ENCODE data around the gene ZNF124. TPM values are rescaled to one million over a fixed set of nuclear protein-coding genes. Genes with fewer than 3 reads are reported as not detected.
"Not testable (repeated sequence)": the region's sequence is repeated elsewhere in the genome, so short reads cannot be mapped to it uniquely, and the experiment has no call there.

Gene ZNF124
- total RNA-seq, 6 experiments from 2014 or later = 10.3 to 17.2 (median 14.0) TPM

DNA sequence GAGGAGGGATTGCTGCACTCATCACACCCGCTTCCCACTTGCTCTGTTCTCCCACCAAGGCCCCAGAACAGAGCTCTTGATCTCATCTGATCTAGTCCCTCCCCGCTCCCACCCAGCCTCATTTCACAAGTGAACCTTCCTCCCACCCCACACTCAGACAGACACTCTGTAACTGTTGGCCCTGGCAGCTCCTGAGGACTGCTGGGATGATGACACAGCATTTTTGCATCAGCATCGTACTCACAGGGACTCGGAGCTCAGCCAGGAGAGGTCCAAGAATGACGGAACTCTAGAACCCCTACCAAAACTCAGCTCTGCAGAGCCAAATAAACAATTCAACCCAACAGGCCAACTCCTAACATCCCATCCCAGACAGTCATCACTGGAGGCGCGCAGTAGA, 11.2 kb upstream of the ZNF124 start:
- Mint-ChIP-seq H3K9me3 (peaks cover 68% of the 10 kb centered on the region), H3K4me1 (ENCODE audit: low read depth) (no peaks in the 10 kb centered on the region), H3K27me3 (ENCODE audit: insufficient read depth) (peaks cover 3% of the 10 kb centered on the region), H3K4me3 (no peak overlapping the region), H3K36me3 (ENCODE audit: low read depth) (peaks cover 34% of the 10 kb centered on the region), H3K27ac (no peak overlapping the region)
- no peak for DNase-seq
- TF ChIP-seq CTCF (IDR thresholded peaks at IDR 0.05) = no peak

GRCh38 chr1:247180581-247180980, 8.8 kb upstream of the ZNF124 start:
- DNase-seq = peak; percentile 0
- no peak overlapping the region for H3K27ac Mint-ChIP-seq
- no peaks in the 10 kb centered on the region for H3K4me1 Mint-ChIP-seq (ENCODE audit: low read depth)
- no peak for TF ChIP-seq CTCF (IDR thresholded peaks at IDR 0.05)
- no peak overlapping the region for H3K4me3 Mint-ChIP-seq
- H3K27me3 Mint-ChIP-seq (ENCODE audit: insufficient read depth) = peaks cover 3% of the 10 kb centered on the region
- peaks cover 19% of the 10 kb centered on the region for H3K36me3 Mint-ChIP-seq (ENCODE audit: low read depth)
- peaks cover 47% of the 10 kb centered on the region for H3K9me3 Mint-ChIP-seq

DNA sequence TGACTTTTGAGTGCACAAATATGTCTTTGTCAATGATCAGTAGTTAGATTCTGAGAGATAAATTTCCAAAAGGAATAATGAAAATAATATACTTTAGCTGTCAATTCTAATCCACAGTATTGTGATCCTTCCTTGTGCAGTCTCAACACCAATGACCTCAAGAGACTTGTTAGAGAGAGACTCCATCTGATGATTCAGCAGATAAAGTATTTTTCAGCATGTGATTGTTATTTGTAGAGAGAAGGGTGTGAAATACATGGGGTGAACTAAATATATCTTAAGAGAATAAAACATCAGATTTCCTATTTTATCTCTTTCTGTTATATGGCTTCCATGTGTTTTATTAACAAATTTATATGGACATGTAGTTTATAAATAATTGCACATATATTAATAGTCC, 5.9 kb upstream of the ZNF124 start:
- H3K36me3 Mint-ChIP-seq (ENCODE audit: low read depth) = peaks cover 4% of the 10 kb centered on the region; the same call in 1 of the 2 replicates
- no peak for DNase-seq
- no peak overlapping the region for H3K4me3 Mint-ChIP-seq
- no peak for TF ChIP-seq CTCF (IDR thresholded peaks at IDR 0.05)
- H3K27me3 Mint-ChIP-seq (ENCODE audit: insufficient read depth) = peaks cover 3% of the 10 kb centered on the region; the same call in 1 of the 2 replicates
- H3K4me1 Mint-ChIP-seq (ENCODE audit: low read depth) = no peaks in the 10 kb centered on the region
- H3K27ac Mint-ChIP-seq = no peak overlapping the region
- peaks cover 22% of the 10 kb centered on the region for H3K9me3 Mint-ChIP-seq

DNA sequence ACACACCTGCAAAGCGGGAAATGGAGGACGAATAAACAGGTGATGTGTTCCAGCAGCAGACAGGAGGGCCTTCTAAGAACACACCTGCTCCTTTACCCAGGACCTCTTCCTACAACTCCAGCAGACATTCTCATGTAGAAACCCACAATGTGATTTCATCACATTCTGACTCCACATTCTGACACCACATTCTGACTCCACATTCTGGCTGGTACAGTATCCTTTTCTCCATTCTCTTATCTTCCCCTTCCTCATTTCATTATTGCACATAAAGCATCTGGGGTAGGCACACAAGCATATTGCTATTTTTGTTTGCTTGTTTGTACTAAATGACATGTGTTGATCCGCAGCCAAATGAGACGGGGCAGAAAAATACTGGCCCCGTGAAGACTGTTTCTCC, 3.6 kb upstream of the ZNF124 start:
- peaks cover 3% of the 10 kb centered on the region; the same call in 1 of the 2 replicates for H3K27me3 Mint-ChIP-seq (ENCODE audit: insufficient read depth)
- H3K4me1 Mint-ChIP-seq (ENCODE audit: low read depth) = no peaks in the 10 kb centered on the region
- TF ChIP-seq CTCF (IDR thresholded peaks at IDR 0.05) = no peak
- DNase-seq = no peak
- H3K36me3 Mint-ChIP-seq (ENCODE audit: low read depth) = peaks cover 4% of the 10 kb centered on the region; the same call in 1 of the 2 replicates
- H3K9me3 Mint-ChIP-seq = peaks cover 17% of the 10 kb centered on the region; the same call in 1 of the 2 replicates
- no peak overlapping the region for H3K4me3 Mint-ChIP-seq
- H3K27ac Mint-ChIP-seq = no peak overlapping the region

GRCh38 chr1:247173431-247173830, 1.6 kb upstream of the ZNF124 start:
- no peak for DNase-seq
- Mint-ChIP-seq H3K27ac (no peak overlapping the region), H3K4me1 (ENCODE audit: low read depth) (no peaks in the 10 kb centered on the region), H3K27me3 (ENCODE audit: insufficient read depth) (peaks cover 4% of the 10 kb centered on the region; the same call in 1 of the 2 replicates), H3K36me3 (ENCODE audit: low read depth) (peaks cover 10% of the 10 kb centered on the region), H3K4me3 (no peak overlapping the region), H3K9me3 (peaks cover 6% of the 10 kb centered on the region)
- TF ChIP-seq CTCF (IDR thresholded peaks at IDR 0.05) = no peak

DNA sequence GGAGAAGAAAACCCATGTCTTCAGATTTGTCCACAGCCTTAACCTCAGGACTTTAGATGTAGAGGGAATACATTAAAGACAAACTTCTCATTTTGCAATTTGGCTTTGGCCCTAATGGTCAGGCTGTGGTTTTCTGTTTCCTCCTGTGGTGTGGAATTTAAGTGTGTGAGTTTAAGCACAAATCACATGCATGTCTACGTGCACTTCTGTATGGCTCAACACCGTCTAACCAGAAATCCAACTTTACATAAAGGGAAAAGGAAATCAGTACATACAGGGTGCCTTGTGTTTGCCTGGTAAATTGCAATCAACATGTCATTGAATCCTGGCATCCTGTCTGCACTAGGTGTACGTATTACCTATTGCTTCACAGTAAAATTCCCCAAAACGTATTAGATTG, 1.2 kb upstream of the ZNF124 start:
- no peaks in the 10 kb centered on the region for H3K4me1 Mint-ChIP-seq (ENCODE audit: low read depth)
- TF ChIP-seq CTCF (IDR thresholded peaks at IDR 0.05) = no peak
- H3K27ac Mint-ChIP-seq = no peak overlapping the region
- H3K4me3 Mint-ChIP-seq = no peak overlapping the region
- peaks cover 4% of the 10 kb centered on the region; the same call in 1 of the 2 replicates for H3K27me3 Mint-ChIP-seq (ENCODE audit: insufficient read depth)
- DNase-seq = no peak
- H3K36me3 Mint-ChIP-seq (ENCODE audit: low read depth) = peaks cover 10% of the 10 kb centered on the region
- H3K9me3 Mint-ChIP-seq = peaks cover 6% of the 10 kb centered on the region

DNA sequence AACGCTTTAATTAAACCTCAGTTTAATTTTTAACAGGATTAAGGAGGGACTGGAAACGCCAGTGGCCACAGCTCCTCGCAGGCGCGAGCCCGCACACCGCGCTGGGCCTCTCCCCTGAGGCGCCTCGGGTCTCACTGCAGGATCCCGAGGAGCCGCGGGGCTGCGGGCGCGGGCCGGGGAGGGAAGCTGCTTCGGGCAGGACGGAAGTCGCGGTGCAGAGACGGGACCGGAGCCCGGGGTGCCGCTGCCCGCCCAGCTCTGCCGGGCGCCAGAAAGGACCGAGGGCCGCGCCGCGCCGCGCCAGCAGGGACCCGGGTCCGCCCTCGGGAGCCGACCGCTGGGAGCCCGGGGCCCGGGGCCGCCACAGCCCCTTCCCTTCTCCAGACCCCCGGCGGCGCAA, 377 bp downstream of the ZNF124 start:
- not testable (repeated sequence) for H3K27me3 Mint-ChIP-seq (ENCODE audit: insufficient read depth); H3K4me1 Mint-ChIP-seq (ENCODE audit: low read depth); H3K4me3 Mint-ChIP-seq

More for the DNA sequence above, 377 bp downstream of the ZNF124 start:
- H3K27ac Mint-ChIP-seq, DNase-seq: not testable (repeated sequence)
- Mint-ChIP-seq H3K36me3 (ENCODE audit: low read depth) (peaks cover 25% of the 10 kb centered on the region), H3K9me3 (peaks cover 17% of the 10 kb centered on the region)
